A549 treated with CpdA at 1 μM for 4 hours (cell line): Measurements from ENCODE around the gene MSANTD7. TPM values are rescaled to one million over a fixed set of nuclear protein-coding genes. Genes with fewer than 3 reads are reported as not detected.

Source experiments
- total RNA-seq: library from RNA; stranded (reverse); fragments of 200-300 nt; extraction: Qiagen RNA extraction; gene quantifications from 5 replicates; pipeline ENCODE4 v1.2.3, GENCODE V29; 2022; ENCODE audit warnings: low read depth

Gene MSANTD7, protein sequence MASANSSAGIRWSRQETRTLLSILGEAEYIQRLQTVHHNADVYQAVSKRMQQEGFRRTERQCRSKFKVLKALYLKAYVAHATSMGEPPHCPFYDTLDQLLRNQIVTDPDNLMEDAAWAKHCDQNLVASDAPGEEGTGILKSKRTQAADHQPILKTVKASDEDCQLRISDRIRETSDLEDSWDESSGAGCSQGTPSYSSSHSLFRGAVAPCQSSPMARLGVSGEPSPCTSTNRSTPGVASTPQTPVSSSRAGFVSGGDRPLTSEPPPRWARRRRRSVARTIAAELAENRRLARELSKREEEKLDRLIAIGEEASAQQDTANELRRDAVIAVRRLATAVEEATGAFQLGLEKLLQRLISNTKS
- total RNA-seq, result 12.1 to 13.9 TPM (median 12.9 TPM) in 5 replicates

DNA sequence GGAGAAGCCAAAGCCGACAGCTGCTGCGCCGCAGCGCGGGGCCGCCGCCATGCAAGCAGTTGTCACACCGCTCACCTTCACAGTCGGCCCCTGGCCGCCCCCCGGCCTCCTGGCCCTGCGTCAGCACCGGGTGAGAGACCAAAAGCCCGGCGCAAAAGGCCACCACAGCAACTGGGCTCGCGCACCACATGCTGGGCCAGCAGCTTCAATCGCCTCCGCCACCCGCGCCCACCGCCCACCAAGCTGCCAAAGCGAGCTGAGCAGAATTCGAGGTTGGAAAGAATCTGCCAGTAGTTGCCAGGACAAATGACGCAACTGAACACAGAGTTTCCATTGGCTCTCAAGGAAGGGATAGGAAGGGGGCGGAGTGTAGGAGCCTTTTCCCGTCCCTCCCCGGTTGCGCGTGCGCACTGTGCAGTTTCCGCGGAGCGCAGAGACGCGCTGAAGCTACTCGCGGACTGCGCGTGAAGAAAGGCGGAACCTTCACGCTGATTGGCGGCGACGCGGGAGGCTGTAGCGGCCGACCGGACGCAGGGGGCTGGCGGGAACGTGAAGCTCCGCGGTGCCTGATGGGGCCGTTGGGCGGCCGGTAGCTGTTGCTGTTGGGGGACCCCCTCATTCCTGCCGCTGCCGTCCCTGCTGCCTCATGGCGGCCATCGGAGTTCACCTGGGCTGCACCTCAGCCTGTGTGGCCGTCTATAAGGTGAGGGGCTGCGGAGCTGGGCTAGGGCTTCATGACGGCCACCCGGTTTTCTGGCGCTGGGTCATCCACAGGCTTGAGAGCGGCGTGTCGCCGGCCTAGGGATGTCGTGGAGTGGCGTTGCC, at the start of gene MSANTD7, which contains the start of the genes CDNF and HSPA14:
Gene MSANTD7, plus strand, starts transcription at position 550 of the 825 bp plus-strand sequence. CDS start 3,979 bp downstream, outside the sequence.
Gene CDNF, minus strand, starts transcription at position 281 of the 825 bp plus-strand sequence. Its CDS starts 91 bp downstream, at position 190.
Gene HSPA14, plus strand, starts transcription at position 550 of the 825 bp plus-strand sequence. Its CDS starts 97 bp downstream, at position 647.

DNA sequence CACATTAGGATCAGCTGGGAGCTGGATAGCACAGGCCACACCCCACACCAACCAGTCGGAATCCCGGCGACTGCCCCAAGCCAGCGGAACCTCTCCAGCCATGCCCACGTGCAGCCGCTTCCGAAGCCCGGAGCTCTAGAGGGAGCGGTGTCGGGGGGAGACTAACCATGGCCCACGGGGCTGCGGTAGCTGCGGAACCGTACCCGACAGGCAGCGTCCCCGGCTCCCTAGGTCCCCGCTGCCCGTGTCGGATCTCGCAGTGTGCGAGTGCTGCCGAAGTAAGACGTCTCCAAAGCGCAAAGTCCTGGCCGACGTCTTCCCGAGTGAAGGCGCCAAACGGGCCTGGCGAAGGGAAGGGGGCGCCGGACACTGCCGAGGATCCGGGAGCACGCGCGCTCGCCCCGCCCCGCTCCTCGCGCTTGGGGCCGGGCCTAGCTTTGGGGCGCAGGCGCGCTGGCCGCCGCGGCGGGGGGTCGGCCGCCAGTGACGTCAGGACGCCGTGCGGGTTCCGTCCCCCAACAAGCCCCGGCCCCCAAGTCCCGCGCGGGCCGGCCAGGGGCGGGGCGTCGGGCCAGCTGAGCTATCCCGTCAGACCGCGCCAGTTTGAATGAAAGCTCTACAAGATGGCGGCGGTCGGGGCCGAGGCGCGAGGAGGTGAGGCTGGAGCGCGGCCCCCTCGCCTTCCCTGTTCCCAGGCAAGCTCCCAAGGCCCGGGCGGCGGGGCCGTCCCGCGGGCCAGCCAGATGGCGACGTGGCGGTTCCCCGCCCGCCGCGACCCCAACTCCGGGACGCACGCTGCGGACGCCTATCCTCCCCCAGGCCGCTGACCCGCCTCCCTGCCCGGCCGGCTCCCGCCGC, 40.4 kb downstream of the MSANTD7 start, which contains the start of gene SUV39H2:
Gene SUV39H2, plus strand, starts transcription at position 601 of the 858 bp plus-strand sequence. Its CDS starts 23 bp downstream, at position 624.

Other genes starting within 250 kb of the MSANTD7 start
- 147 to 212 TPM (median 176 TPM) in 5 replicates for gene FAM107B, start 63.4 kb upstream of the MSANTD7 start, total RNA-seq
- gene CDNF, start 269 bp upstream of the MSANTD7 start, total RNA-seq, result 0.81 to 2.4 TPM (median 0.99 TPM) in 5 replicates
- 45.9 to 50.4 TPM (median 47.9 TPM) in 5 replicates for gene HSPA14, start within 50 bp of the MSANTD7 start, total RNA-seq
- 19.7 to 21.6 TPM (median 21.2 TPM) in 5 replicates for gene SUV39H2, start 40.6 kb downstream of the MSANTD7 start, total RNA-seq
- 4.6 to 7.8 TPM (median 6.2 TPM) in 5 replicates for gene DCLRE1C, start 115.8 kb downstream of the MSANTD7 start, total RNA-seq
- gene MEIG1, start 121.1 kb downstream of the MSANTD7 start, total RNA-seq, result 0.74 to 1.4 TPM (median 0.98 TPM) in 4 of 5 replicates, not detected in the other
- gene OLAH, start 205.6 kb downstream of the MSANTD7 start, total RNA-seq, result 0.05 TPM in 1 of 5 replicates, not detected in the others